Measurements from ENCODE around the gene EGFL7.

GRCh38 chr9:136689108-136689460 lies 26.4 kb downstream of the EGFL7 start:
- TF ChIP-seq CTCF (conservative IDR thresholded peaks at IDR 0.05; ENCODE audit: low read depth, low read length) (no peak), EZH2 (IDR thresholded peaks at IDR 0.05; ENCODE audit: borderline replicate concordance, low read depth, low read length, poor library complexity, severe bottlenecking) (no peak)
